Stomach (tissue), 9 donors: ENCODE results near the gene TBCD. TPM values are rescaled to one million over a fixed set of nuclear protein-coding genes. Genes with fewer than 3 reads are reported as not detected.
"Not testable (repeated sequence)": the region's sequence is repeated elsewhere in the genome, so short reads cannot be mapped to it uniquely, and the experiment has no call there.

Source experiments
- DNase-seq, 2 donors: peaks; one replicate each; pipeline versions ENCODE4 v3.0.0 to v3.0.0-alpha.2; 2013 to 2019
- H3K27ac ChIP-seq, 5 donors: fragments of 200-600 bp in 4 of 5; sonication (generic) in 4 of 5; one replicate each; pipeline ENCODE4 v1.5.1; 2013 to 2019; ENCODE audit warnings: mild to moderate bottlenecking in 1 of 5, moderate library complexity in 1 of 5
- H3K27me3 ChIP-seq, 3 donors: fragments of 200-600 bp; sonication (generic); one replicate each; pipeline ENCODE4 v1.5.1; 2017 to 2019; ENCODE audit warnings: mixed run types in 1 of 3
- H3K36me3 ChIP-seq, 4 donors: fragments of 200-600 bp; sonication (generic); 1 replicate in 3 of 4; 2 replicates in 1 of 4; pipeline ENCODE4 v1.5.1; 2016 to 2019
- H3K4me1 ChIP-seq, 4 donors: fragments of 200-600 bp; sonication (generic); one replicate each; pipeline ENCODE4 v1.5.1; 2016 to 2019
- H3K4me3 ChIP-seq, 4 donors: fragments of 200-600 bp; sonication (generic) in 3 of 4; one replicate each; pipeline ENCODE4 v1.5.1; 2016 to 2019; ENCODE audit warnings: mild to moderate bottlenecking in 1 of 4
- H3K9me3 ChIP-seq, 4 donors: fragments of 200-600 bp; sonication (generic); one replicate each; pipeline ENCODE4 v1.5.1; 2016 to 2019
- EP300 ChIP-seq: sonication (generic); formaldehyde crosslinking; IDR thresholded peaks from one replicate; pipeline ENCODE4 v1.6.1; 2017; ENCODE audit warnings: antibody characterized with exemption
- POLR2A ChIP-seq, 4 donors: fragments of 450-650 bp; IDR thresholded peaks; one replicate each; pipeline ENCODE4 v1.6.1; 2016; ENCODE audit warnings: antibody characterized with exemption in 4 of 4, control low read depth in 2 of 4, mild to moderate bottlenecking in 1 of 4, moderate library complexity in 1 of 4
- POLR2AphosphoS5 ChIP-seq, 3 donors: sonication (generic); formaldehyde crosslinking; IDR thresholded peaks; one replicate each; pipeline ENCODE4 v1.6.1; 2016; ENCODE audit warnings: antibody characterized with exemption in 3 of 3
- WGBS, 5 donors: extraction: QIAGEN DNeasy Blood & Tissue Kit in 3 of 5; methylation state at CpG; one replicate each; pipeline versions ENCODE4 v1.1.5 to v1.1.7; 2013 to 2018; 5-methylcytosine and 5-hydroxymethylcytosine counted together
- intact Hi-C: fragments of 100-400 bp; cut with DNase I; formaldehyde crosslinking; loops from one replicate; pipeline ENCODE4 v1.15.1; 2023; ENCODE audit warnings: low total_unique reads
- polyA plus RNA-seq, 3 donors: library from polyadenylated mRNA; stranded (reverse); fragments of 200-250 nt; gene quantifications; one replicate each; pipeline ENCODE4 v1.2.3, GENCODE V29; 2013
- total RNA-seq, 5 donors: library from RNA; depleted of rRNA; stranded (reverse); fragments of >200 nt; gene quantifications; one replicate each; pipeline versions ENCODE4 v1.1.0 to v1.2.3, GENCODE V29; 2014 to 2016
- TF ChIP-seq, protein P1 (sequence below), 7 experiments: fragments of 450-650 bp in 4 of 7; fragments of 200-600 bp in 3 of 7; sonication (generic) in 3 of 7; IDR thresholded peaks; one replicate each; pipeline ENCODE4 v1.5.1; 2016 to 2019; ENCODE audit warnings: antibody characterized with exemption in 7 of 7, control low read depth in 2 of 7, mild to moderate bottlenecking in 1 of 7
- donor health status: healthy with polysubstance abuse.
- donor health status: Bipolar disorder and iron deficiency.
- donor health status: healthy.

Gene TBCD
- total and polyA plus RNA-seq, 8 donors, result 51.2 to 155 (median 101) TPM

DNA sequence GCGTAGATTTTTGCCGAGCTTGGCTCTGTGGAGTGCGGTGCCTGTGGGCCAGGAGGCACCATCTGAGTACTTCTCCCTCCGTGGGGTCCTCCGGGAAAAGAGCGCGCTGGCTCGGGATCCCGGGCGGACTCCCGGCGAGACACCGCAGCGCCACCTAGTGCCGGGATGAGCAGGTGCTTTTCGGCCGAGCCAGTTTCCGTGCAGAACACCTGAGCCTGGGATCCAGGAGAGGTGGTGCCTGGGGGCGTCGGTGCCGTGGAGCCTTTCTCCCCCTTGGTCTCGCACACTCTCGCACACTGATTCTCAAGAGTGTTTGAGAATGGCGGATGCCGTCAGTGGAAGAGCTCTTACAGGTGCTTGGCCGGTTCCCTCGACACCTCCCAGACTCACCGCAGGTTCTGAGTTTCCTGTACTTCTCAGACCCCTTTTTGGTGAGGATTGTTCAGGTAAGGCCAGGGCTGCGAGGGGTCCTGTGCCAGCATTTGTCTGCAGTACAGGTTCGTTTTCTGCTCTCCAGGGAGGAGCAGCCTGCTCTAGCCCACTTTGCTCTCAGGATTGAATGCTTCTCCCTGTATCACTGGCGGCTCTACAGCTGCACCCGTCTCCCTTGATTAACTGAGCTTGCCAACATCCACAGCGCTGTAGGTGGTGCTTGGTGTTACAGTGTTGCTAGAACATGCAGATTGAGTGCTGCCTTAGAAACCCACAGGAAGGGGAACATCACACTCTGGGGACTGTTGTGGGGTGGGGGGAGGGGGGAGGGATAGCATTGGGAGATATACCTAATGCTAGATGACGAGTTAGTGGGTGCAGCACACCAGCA, 23.3 kb downstream of the TBCD start:
- peaks cover 0 to 29% (median 28%) of the 10 kb centered on the region in 4 donors for H3K36me3 ChIP-seq
- peak overlapping the region; percentile 12 to 32 (median 21) for H3K4me3 ChIP-seq
- no peaks in the 10 kb centered on the region for H3K27me3 ChIP-seq
- peak; percentile 83 to 86 for DNase-seq
- 29 to 33% (median 32%) methylated on average over 33 to 34 of the region's 34 CpGs for WGBS, 5 donors
- intact Hi-C loops, result no loop called here
- peak in 1 of 3 donors; percentile 25 for TF ChIP-seq POLR2AphosphoS5 (IDR thresholded peaks at IDR 0.05)
- no peak for TF ChIP-seq POLR2A (IDR thresholded peaks at IDR 0.05)
- TF ChIP-seq, protein P1, sequence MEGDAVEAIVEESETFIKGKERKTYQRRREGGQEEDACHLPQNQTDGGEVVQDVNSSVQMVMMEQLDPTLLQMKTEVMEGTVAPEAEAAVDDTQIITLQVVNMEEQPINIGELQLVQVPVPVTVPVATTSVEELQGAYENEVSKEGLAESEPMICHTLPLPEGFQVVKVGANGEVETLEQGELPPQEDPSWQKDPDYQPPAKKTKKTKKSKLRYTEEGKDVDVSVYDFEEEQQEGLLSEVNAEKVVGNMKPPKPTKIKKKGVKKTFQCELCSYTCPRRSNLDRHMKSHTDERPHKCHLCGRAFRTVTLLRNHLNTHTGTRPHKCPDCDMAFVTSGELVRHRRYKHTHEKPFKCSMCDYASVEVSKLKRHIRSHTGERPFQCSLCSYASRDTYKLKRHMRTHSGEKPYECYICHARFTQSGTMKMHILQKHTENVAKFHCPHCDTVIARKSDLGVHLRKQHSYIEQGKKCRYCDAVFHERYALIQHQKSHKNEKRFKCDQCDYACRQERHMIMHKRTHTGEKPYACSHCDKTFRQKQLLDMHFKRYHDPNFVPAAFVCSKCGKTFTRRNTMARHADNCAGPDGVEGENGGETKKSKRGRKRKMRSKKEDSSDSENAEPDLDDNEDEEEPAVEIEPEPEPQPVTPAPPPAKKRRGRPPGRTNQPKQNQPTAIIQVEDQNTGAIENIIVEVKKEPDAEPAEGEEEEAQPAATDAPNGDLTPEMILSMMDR (IDR thresholded peaks at IDR 0.05), result peak in 5 of 7 experiments; percentile 59 to 85 (median 75)
- H3K9me3 ChIP-seq, result no peaks in the 10 kb centered on the region
- H3K4me1 ChIP-seq, result peaks cover 0 to 35% (median 21%) of the 10 kb centered on the region in 4 donors
- no peak overlapping the region for H3K27ac ChIP-seq

DNA sequence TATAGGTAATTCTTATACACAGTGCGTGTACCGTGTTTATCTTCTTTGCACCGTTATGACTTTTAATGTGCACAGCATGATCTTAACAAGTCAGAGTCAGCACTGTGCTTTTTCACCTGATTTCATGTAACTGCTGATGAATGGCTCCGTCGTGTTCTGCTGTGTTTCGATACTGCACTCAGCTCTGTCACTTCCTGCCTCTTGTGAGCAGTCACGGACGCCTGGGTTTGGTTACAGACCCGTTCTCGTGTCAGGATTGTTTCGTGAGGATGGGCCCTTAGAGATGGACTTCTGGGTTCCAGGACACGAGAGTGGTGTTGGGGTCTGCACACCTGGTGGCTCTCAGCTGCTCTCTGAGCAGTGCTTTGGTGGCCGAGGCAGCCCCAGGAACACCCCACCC, 24.6 kb downstream of the TBCD start:
- H3K27ac ChIP-seq, result no peak overlapping the region
- no peaks in the 10 kb centered on the region for H3K27me3 ChIP-seq
- no peak for DNase-seq
- H3K9me3 ChIP-seq, result no peaks in the 10 kb centered on the region
- no peak overlapping the region for H3K4me3 ChIP-seq
- TF ChIP-seq EP300, result no peak
- no peak for TF ChIP-seq POLR2A (IDR thresholded peaks at IDR 0.05)
- TF ChIP-seq POLR2AphosphoS5 (IDR thresholded peaks at IDR 0.05), result no peak
- TF ChIP-seq, protein P1 (IDR thresholded peaks at IDR 0.05), result no peak
- 88 to 93% (median 93%) methylated on average over 13 of the region's 13 CpGs for WGBS, 5 donors
- intact Hi-C loops, result no loop called here
- H3K4me1 ChIP-seq, result peaks cover 0 to 35% (median 19%) of the 10 kb centered on the region in 4 donors
- peaks cover 0 to 25% (median 23%) of the 10 kb centered on the region in 4 donors for H3K36me3 ChIP-seq

DNA sequence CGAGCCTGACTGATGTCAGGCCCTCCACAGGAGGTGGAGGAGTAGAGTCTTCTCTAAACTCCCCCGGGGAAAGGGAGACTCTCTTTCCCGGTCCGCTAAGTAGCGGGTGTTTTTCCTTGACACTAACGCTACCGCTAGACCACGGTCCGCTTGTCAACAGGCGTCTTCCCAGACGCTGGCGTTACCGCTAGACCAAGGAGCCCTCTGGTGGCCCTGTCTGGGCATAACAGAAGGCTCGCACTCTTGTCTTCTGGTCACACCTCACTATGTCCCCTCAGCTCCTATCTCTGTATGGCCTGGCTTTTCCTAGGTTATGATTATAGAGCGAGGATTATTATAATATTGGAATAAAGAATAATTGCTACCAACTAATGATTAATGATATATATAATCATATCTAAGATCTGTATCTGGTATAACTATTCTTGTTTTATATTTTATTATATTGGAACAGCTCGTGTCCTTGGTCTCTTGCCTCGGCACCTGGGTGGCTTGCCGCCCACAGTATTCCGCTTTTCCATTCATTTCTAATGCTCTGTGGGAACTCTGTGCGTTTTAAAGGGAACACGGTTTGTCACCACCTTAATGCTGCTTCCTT, 26.0 kb downstream of the TBCD start:
- Histone ChIP-seq H3K4me1 (peaks cover 0 to 34% (median 14%) of the 10 kb centered on the region in 4 donors), H3K36me3 (peaks cover 4 to 26% (median 25%) of the 10 kb centered on the region in 4 donors)
- H3K27me3 ChIP-seq, H3K4me3 ChIP-seq, intact Hi-C loops, DNase-seq, H3K27ac ChIP-seq, H3K9me3 ChIP-seq: not testable (repeated sequence)
- WGBS, 5 donors, result 58 to 77% (median 75%) methylated on average over 17 to 21 of the region's 21 CpGs
- TF ChIP-seq, protein P1 (IDR thresholded peaks at IDR 0.05), result peak in 5 of 7 experiments; percentile 20 to 41 (median 34)

DNA sequence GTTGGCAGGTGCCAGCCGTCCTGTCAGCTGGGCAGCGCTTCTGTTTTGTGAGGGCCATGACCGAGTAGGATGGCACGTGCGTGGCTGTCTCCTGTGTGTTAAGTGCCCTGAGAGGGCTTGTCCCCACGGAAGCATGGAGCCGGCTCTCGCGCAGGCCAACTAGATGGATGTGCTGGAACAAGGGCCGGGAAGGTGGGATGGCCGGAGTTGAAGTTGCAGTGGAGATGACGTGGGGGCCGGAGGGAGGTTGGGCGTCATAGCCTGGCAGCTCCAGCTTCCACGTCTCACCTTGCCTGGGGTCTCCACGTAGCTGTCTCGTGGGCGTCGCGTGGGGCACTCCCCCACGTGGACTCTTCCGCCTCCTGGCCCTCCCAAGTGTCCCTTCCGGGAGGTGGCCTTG, 27.7 kb downstream of the TBCD start:
- H3K36me3 ChIP-seq, result peaks cover 13 to 36% (median 34%) of the 10 kb centered on the region in 4 donors
- peaks cover 0 to 26% (median 11%) of the 10 kb centered on the region in 4 donors for H3K4me1 ChIP-seq
- no peak for DNase-seq
- TF ChIP-seq POLR2AphosphoS5 (IDR thresholded peaks at IDR 0.05), result no peak
- no peak for TF ChIP-seq POLR2A (IDR thresholded peaks at IDR 0.05)
- TF ChIP-seq, protein P1 (IDR thresholded peaks at IDR 0.05), result no peak
- no peak for TF ChIP-seq EP300
- no peak overlapping the region for H3K27ac ChIP-seq
- H3K9me3 ChIP-seq, result no peaks in the 10 kb centered on the region
- 90 to 95% (median 92%) methylated on average over 8 to 23 of the region's 23 CpGs for WGBS, 5 donors
- intact Hi-C loops, result no loop called here
- H3K4me3 ChIP-seq, result no peak overlapping the region
- H3K27me3 ChIP-seq, result no peaks in the 10 kb centered on the region
